HCT116 (cell line): ENCODE data around the gene RBM8A. TPM values are rescaled to one million over a fixed set of nuclear protein-coding genes. Genes with fewer than 3 reads are reported as not detected.

Experiments used
- ATAC-seq: fragments of 200-7000 bp; cut with Tn5 transposase; 2 replicates; pipeline ENCODE4 v1.9.1; 2020; ENCODE audit warnings: mild to moderate bottlenecking, moderate library complexity
- BruUV-seq: library from RNA; stranded (reverse); fragments of 400-500 nt; replicated peaks from 2 replicates; lab custom pipeline; 2021; lab: Mats Ljungman, UMichigan
- CTCF ChIA-PET: fragments of 300-600 bp; sonication (Branson Sonifier 250); formaldehyde crosslinking; loops from one replicate; lab custom pipeline; 2021; ENCODE audit warnings: antibody characterized with exemption; lab: Charles Lee
- POLR2A ChIA-PET: fragments of 300-600, 350-600 bp; sonication (Branson Sonifier 250); formaldehyde crosslinking; loops from one replicate; lab custom pipeline; 2021; ENCODE audit warnings: antibody characterized with exemption; lab: Charles Lee
- RAD21 ChIA-PET, 2 experiments: fragments of 300-600 bp; sonication (Branson Sonifier 250); formaldehyde crosslinking; loops; one replicate each; lab custom pipeline; 2023; ENCODE audit warnings: low total read pairs in 2 of 2; ENCODE audit not compliant: uncharacterized antibody in 2 of 2, unreplicated experiment in 2 of 2, low non-redundant PET in 1 of 2; lab: Charles Lee
- DNase-seq: peaks from one replicate; pipeline ENCODE4 v3.0.0-alpha.2; 2010; ENCODE audit warnings: low read depth, low spot score
- H2AFZ ChIP-seq: fragments of 200-600 bp; shearing (Covaris generic), sonication (generic); 2 replicates; pipeline ENCODE4 v1.6.1; 2017; ENCODE audit warnings: low read depth, mixed run types, mixed read lengths, antibody characterized with exemption, low read length; ENCODE audit not compliant: poor library complexity, severe bottlenecking
- H3K27ac ChIP-seq: 2 replicates; pipeline ENCODE4 v1.5.1; 2012; ENCODE audit warnings: low read depth, low read length
- H3K27me3 ChIP-seq: fragments of 200-600 bp; sonication (generic); 2 replicates; pipeline ENCODE4 v1.6.1; 2016; ENCODE audit warnings: mixed run types, low read length, mixed read lengths; ENCODE audit not compliant: insufficient read depth
- H3K36me3 ChIP-seq, 2 experiments: fragments of 200-500 bp in 1 of 2; fragments of 200-600 bp in 1 of 2; sonication (Bioruptor generic) in 1 of 2; sonication (generic) in 1 of 2; 2 replicates each; pipeline versions ENCODE4 v1.5.1 to v1.6.1; 2014 to 2016; ENCODE audit warnings: low read length in 2 of 2, inconsistent platforms in 1 of 2, mixed read lengths in 1 of 2, mixed run types in 1 of 2; ENCODE audit not compliant: insufficient read depth in 2 of 2, control insufficient read depth in 1 of 2
- H3K4me1 ChIP-seq, 2 experiments: fragments of 200-600 bp in 1 of 2; sonication (generic) in 1 of 2; 2 replicates each; pipeline versions ENCODE4 v1.5.1 to v1.6.1; 2012 to 2017; ENCODE audit warnings: low read length in 2 of 2, inconsistent platforms in 1 of 2, mild to moderate bottlenecking in 1 of 2, mixed read lengths in 1 of 2, mixed run types in 1 of 2, moderate library complexity in 1 of 2; ENCODE audit not compliant: insufficient read depth in 2 of 2, control insufficient read depth in 1 of 2
- H3K4me2 ChIP-seq: fragments of 200-600 bp; sonication (generic); 2 replicates; pipeline ENCODE4 v1.6.1; 2017; ENCODE audit warnings: mixed run types, low read length, mixed read lengths
- H3K4me3 ChIP-seq, 2 experiments: fragments of 200-600 bp in 1 of 2; sonication (generic) in 1 of 2; replicated peaks in 1 of 2; 2 replicates each; pipeline ENCODE4 v1.5.1; 2011 to 2016; ENCODE audit warnings: low read length in 2 of 2, control low read depth in 1 of 2, low read depth in 1 of 2, mild to moderate bottlenecking in 1 of 2, mixed read lengths in 1 of 2, mixed run types in 1 of 2
- H3K79me2 ChIP-seq: fragments of 200-600 bp; sonication (generic); 2 replicates; pipeline ENCODE4 v1.6.1; 2017; ENCODE audit warnings: mild to moderate bottlenecking, mixed run types, low read length, moderate library complexity, mixed read lengths; ENCODE audit not compliant: insufficient read depth
- H3K9ac ChIP-seq: fragments of 200-600 bp; sonication (generic); 2 replicates; pipeline ENCODE4 v1.6.1; 2016; ENCODE audit warnings: low read length, mixed read lengths
- H3K9me2 ChIP-seq: fragments of 200-600 bp; sonication (generic), shearing (Covaris generic); 2 replicates; pipeline ENCODE4 v1.6.1; 2017; ENCODE audit warnings: mixed run types, mild to moderate bottlenecking, moderate library complexity; ENCODE audit not compliant: insufficient read depth
- H3K9me3 ChIP-seq, 2 experiments: fragments of 200-500 bp in 1 of 2; fragments of 200-600 bp in 1 of 2; sonication (Bioruptor generic) in 1 of 2; sonication (generic) in 1 of 2; 2 replicates each; pipeline ENCODE4 v1.6.1; 2014 to 2017; ENCODE audit warnings: low read length in 2 of 2, mixed read lengths in 2 of 2, inconsistent platforms in 1 of 2, low read depth in 1 of 2, mild to moderate bottlenecking in 1 of 2, mixed run types in 1 of 2, moderate library complexity in 1 of 2; ENCODE audit not compliant: control insufficient read depth in 1 of 2, insufficient read depth in 1 of 2
- H4K20me1 ChIP-seq: fragments of 200-600 bp; sonication (generic), shearing (Covaris generic); 2 replicates; pipeline ENCODE4 v1.6.1; 2017; ENCODE audit warnings: mixed run types, mild to moderate bottlenecking, moderate library complexity; ENCODE audit not compliant: insufficient read depth
- CBX3 ChIP-seq: IDR thresholded peaks from 2 replicates; pipeline ENCODE4 v1.6.1; 2012; ENCODE audit warnings: low read depth
- CEBPB ChIP-seq: IDR thresholded peaks from 2 replicates; pipeline ENCODE4 v1.6.1; 2012; ENCODE audit warnings: low read depth
- ELF1 ChIP-seq: IDR thresholded peaks from 2 replicates; pipeline ENCODE4 v1.6.1; 2012; ENCODE audit warnings: low read depth, borderline replicate concordance
- EZH2 ChIP-seq: fragments of 200-600 bp; sonication (generic); IDR thresholded peaks from 2 replicates; pipeline ENCODE4 v1.6.1; 2017; ENCODE audit warnings: antibody characterized with exemption, mixed run types
- JUND ChIP-seq: IDR thresholded peaks from 2 replicates; pipeline ENCODE4 v1.6.1; 2012
- POLR2A ChIP-seq: IDR thresholded peaks from 2 replicates; pipeline ENCODE4 v1.7.0; 2011; ENCODE audit warnings: borderline replicate concordance; ENCODE audit not compliant: insufficient read depth, insufficient read length; ENCODE audit errors: extremely low read depth
- SP1 ChIP-seq: IDR thresholded peaks from 2 replicates; pipeline ENCODE4 v1.6.1; 2012; ENCODE audit warnings: low read depth
- ZBTB33 ChIP-seq: IDR thresholded peaks from 2 replicates; pipeline ENCODE4 v1.6.1; 2011; ENCODE audit warnings: mild to moderate bottlenecking, low read length, moderate library complexity; ENCODE audit not compliant: insufficient replicate concordance; ENCODE audit errors: extremely low read depth
- ZNF274 ChIP-seq: fragments of 200-500 bp; sonication (Bioruptor generic); IDR thresholded peaks from 2 replicates; pipeline ENCODE4 v1.6.1; 2014; ENCODE audit warnings: mild to moderate bottlenecking, low read depth, low read length, inconsistent platforms
- intact Hi-C: fragments of 100-400 bp; cut with micrococcal nuclease; formaldehyde crosslinking; loops from 2 replicates; pipeline ENCODE4 v1.10.0; 2022
- total RNA-seq: library from RNA; stranded (reverse); gene quantifications from one replicate; pipeline ENCODE4 v1.2.1, GENCODE V29; 2021; ENCODE audit not compliant: unreplicated experiment

RBM8A gene
- total RNA-seq, 1 experiment from 2014 or later: 195 TPM

- Histone ChIP-seq H2AFZ (no peak overlapping the region), H3K27ac (no peak overlapping the region), H3K79me2 (no peaks in the 10 kb centered on the region), H3K9me2 (no peaks in the 10 kb centered on the region), H3K4me3 (no peak overlapping the region), H3K27me3 (no peaks in the 10 kb centered on the region), H3K9ac (no peak overlapping the region), H3K4me1 (peaks cover 0 to 3% of the 10 kb centered on the region in 2 experiments; a peak in 1 of 4 replicates), H3K4me2 (no peak overlapping the region), H3K9me3 (no peaks in the 10 kb centered on the region), H3K36me3 (no peaks in the 10 kb centered on the region), H4K20me1 (no peaks in the 10 kb centered on the region)
- TF ChIP-seq POLR2A (no peak), ELF1 (no peak), CEBPB (no peak), ZBTB33 (no peak), CBX3 (no peak), JUND (no peak), SP1 (no peak), EZH2 (no peak), ZNF274 (no peak)
- ATAC-seq (no peak), DNase-seq (no peak)
- intact Hi-C loops: loop anchor here (10.0 kb wide), 1 partner anchor 57 kb away; no protein-coding TSS in a partner anchor
- POLR2A ChIA-PET: interaction anchor here (1.1 kb wide), 1 partner anchor 11 kb away, joined by 3 read pairs; the partner anchor contains the start of gene LIX1L
- BruUV-seq: no TSS peak
- CTCF ChIA-PET: no interaction called here
- RAD21 ChIA-PET: no interaction called here
Measured at GRCh38 chr1:145947551-145947950, 20.3 kb upstream of the RBM8A start.
